Activated naive CD4-positive, alpha-beta T cell treated with anti-CD3 and anti-CD28 coated beads for 36 hours (primary cell): ENCODE measurements around the gene PGLYRP4. TPM values are rescaled to one million over a fixed set of nuclear protein-coding genes. Genes with fewer than 3 reads are reported as not detected.
"Not testable (repeated sequence)": the region's sequence is repeated elsewhere in the genome, so short reads cannot be mapped to it uniquely, and the experiment has no call there.

Source experiments
- CTCF ChIA-PET: fragments of 350-600 bp; sonication (Branson Sonifier 250); formaldehyde crosslinking; loops from one replicate; lab custom pipeline; 2021; ENCODE audit warnings: antibody characterized with exemption; lab: Charles Lee
- DNase-seq: peaks from one replicate; pipeline ENCODE4 v3.0.0-alpha.2; 2020
- H3K27ac Mint-ChIP-seq: one replicate; pipeline ENCODE4 v1.8.0; 2021; ENCODE audit warnings: mild to moderate bottlenecking, mixed read lengths
- H3K27me3 Mint-ChIP-seq: one replicate; pipeline ENCODE4 v1.8.0; 2021; ENCODE audit warnings: low read depth, mixed read lengths
- H3K36me3 Mint-ChIP-seq: one replicate; pipeline ENCODE4 v1.8.0; 2021; ENCODE audit warnings: low read depth, mixed read lengths
- H3K4me1 Mint-ChIP-seq: one replicate; pipeline ENCODE4 v1.8.0; 2021; ENCODE audit warnings: low read depth, mixed read lengths
- H3K4me3 Mint-ChIP-seq: one replicate; pipeline ENCODE4 v1.8.0; 2021; ENCODE audit warnings: mild to moderate bottlenecking, moderate library complexity, mixed read lengths
- H3K9me3 Mint-ChIP-seq: one replicate; pipeline ENCODE4 v1.8.0; 2021; ENCODE audit warnings: mixed read lengths
- intact Hi-C: fragments of 100-400 bp; cut with micrococcal nuclease; formaldehyde crosslinking; loops from one replicate; pipeline ENCODE4 v1.15.1; 2023
- total RNA-seq, 2 experiments: library from RNA; stranded (reverse); gene quantifications; one replicate each; pipeline ENCODE4 v1.2.3, GENCODE V29; 2021

Gene PGLYRP4
- total RNA-seq, 2 experiments from 2014 or later, result not detected

GRCh38 chr1:153318145-153318544 lies 30.5 kb downstream of the PGLYRP4 start:
- CTCF ChIA-PET, H3K27ac Mint-ChIP-seq, intact Hi-C loops, DNase-seq, H3K4me3 Mint-ChIP-seq, H3K36me3 Mint-ChIP-seq, H3K4me1 Mint-ChIP-seq: not testable (repeated sequence)
- Mint-ChIP-seq H3K27me3 (peaks cover 10% of the 10 kb centered on the region), H3K9me3 (peaks cover 10% of the 10 kb centered on the region)

GRCh38 chr1:153316013-153316412 lies 32.6 kb downstream of the PGLYRP4 start:
- H3K36me3 Mint-ChIP-seq, H3K4me1 Mint-ChIP-seq, CTCF ChIA-PET, intact Hi-C loops, H3K27ac Mint-ChIP-seq, H3K9me3 Mint-ChIP-seq, DNase-seq, H3K4me3 Mint-ChIP-seq: not testable (repeated sequence)
- H3K27me3 Mint-ChIP-seq, result peaks cover 10% of the 10 kb centered on the region

DNA sequence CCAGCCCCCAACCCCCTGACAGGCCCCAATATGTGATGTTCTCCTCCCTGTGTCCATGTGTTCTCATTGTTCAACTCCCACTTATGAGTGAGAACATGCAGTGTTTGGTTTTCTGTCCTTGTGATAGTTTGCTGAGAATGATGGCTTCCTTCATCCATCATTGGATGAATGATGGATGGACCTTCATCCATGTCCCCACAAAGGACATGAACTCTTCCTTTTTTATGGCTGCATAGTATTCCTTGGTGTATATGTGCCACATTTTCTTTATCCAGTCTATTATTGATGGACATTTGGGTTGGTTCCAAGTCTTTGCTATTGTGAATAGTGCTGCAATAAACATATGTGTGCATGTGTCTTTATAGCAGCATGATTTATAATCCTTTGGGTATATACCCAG lies 34.3 kb downstream of the PGLYRP4 start:
- H3K4me1 Mint-ChIP-seq, CTCF ChIA-PET, H3K4me3 Mint-ChIP-seq, H3K36me3 Mint-ChIP-seq, H3K9me3 Mint-ChIP-seq, DNase-seq, intact Hi-C loops, H3K27ac Mint-ChIP-seq: not testable (repeated sequence)
- H3K27me3 Mint-ChIP-seq, result peaks cover 10% of the 10 kb centered on the region

DNA sequence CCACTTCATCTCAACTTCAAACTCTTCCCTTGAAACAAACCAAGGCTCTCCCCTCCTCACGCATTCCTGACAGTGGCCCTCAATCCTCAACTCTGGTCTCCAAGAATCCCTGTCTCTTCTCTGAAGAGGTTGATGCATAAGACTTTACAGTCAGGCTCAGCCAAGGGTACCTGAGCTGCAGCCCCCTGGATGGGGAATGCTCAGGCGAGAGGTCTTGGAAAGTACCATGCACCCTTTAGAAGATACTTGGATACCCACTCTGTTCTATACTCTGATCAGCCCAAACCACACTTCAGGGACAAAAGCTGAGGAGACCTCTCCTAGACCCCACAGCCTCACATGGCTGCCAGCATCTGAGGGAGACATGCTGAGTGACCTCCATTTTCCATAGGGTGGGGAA lies 35.4 kb downstream of the PGLYRP4 start:
- H3K9me3 Mint-ChIP-seq, result no peaks in the 10 kb centered on the region
- DNase-seq, result no peak
- peaks cover 5% of the 10 kb centered on the region for H3K27me3 Mint-ChIP-seq
- no peak overlapping the region for H3K27ac Mint-ChIP-seq
- no peaks in the 10 kb centered on the region for H3K36me3 Mint-ChIP-seq
- CTCF ChIA-PET, result interaction anchor here (0.9 to 1.0 kb wide), 2 partner anchors 19 to 39 kb away, joined by 3 to 6 read pairs; no protein-coding TSS in a partner anchor
- no peaks in the 10 kb centered on the region for H3K4me1 Mint-ChIP-seq
- no peak overlapping the region for H3K4me3 Mint-ChIP-seq
- intact Hi-C loops, result no loop called here

GRCh38 chr1:153312570-153313186 lies 36.0 kb downstream of the PGLYRP4 start, which contains the start of gene PGLYRP3:
Gene PGLYRP3 (minus strand): TSS chr1:153312952. CDS start chr1:153310665, 2,287 bp downstream.
- Mint-ChIP-seq H3K9me3 (no peaks in the 10 kb centered on the region), H3K36me3 (no peaks in the 10 kb centered on the region), H3K27me3 (peaks cover 5% of the 10 kb centered on the region), H3K4me1 (no peaks in the 10 kb centered on the region), H3K4me3 (no peak within 1 kb of the TSS), H3K27ac (no peak within 1 kb of the TSS)
- no peak for DNase-seq
- CTCF ChIA-PET, result no interaction called here
- intact Hi-C loops, result no loop called here

- Mint-ChIP-seq H3K27me3 (no peaks in the 10 kb centered on the region), H3K9me3 (no peaks in the 10 kb centered on the region), H3K4me3 (no peak overlapping the region), H3K27ac (no peak overlapping the region), H3K4me1 (no peaks in the 10 kb centered on the region), H3K36me3 (no peaks in the 10 kb centered on the region)
- intact Hi-C loops, result no loop called here
- DNase-seq, result no peak
- CTCF ChIA-PET, result no interaction called here
Observed at GRCh38 chr1:153310526-153310925, 38.1 kb downstream of the PGLYRP4 start.

DNA sequence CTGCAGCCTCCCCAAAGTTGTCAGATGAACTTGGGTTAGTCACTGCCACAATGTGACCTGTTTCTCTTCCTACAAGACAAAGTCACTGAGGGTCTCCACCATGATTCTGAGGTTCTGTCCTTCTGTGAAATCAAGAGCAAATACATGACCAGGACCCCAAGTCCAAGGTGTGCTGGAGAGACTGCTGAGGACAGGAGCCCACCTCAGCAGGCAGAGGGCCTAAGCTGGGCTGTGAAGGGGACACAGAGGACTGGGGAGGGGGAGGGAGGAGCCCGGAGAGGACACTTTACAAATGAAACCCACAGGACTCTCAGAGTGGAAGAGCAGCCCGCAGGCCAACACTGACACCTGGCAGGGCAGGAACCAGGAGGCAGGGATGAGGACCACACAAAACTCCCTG lies 39.2 kb downstream of the PGLYRP4 start:
- Mint-ChIP-seq H3K36me3 (no peaks in the 10 kb centered on the region), H3K4me3 (no peak overlapping the region), H3K4me1 (no peaks in the 10 kb centered on the region), H3K9me3 (no peaks in the 10 kb centered on the region), H3K27me3 (peaks cover 3% of the 10 kb centered on the region), H3K27ac (no peak overlapping the region)
- intact Hi-C loops, result no loop called here
- CTCF ChIA-PET, result no interaction called here
- DNase-seq, result no peak

DNA sequence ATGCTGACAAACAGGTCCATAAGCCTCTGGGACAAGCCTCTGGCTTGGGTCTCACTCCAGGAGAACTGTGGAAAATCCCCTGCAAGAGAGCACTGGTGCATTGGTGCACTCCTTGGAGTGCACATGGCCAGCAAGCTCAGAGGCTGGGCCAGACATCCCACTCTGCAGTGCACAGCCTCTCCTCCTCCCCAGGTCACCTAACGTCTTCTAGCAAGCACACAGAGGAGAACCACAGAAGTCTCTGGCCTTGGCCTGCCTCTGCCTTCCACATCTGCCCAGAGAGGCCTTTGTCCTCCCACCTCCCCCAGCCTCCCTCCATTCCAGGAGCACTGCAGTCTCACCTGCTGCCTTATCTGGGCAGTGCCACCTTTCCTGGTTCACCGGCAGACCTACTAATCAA lies 40.1 kb downstream of the PGLYRP4 start:
- H3K36me3 Mint-ChIP-seq, result no peaks in the 10 kb centered on the region
- no peak overlapping the region for H3K4me3 Mint-ChIP-seq
- intact Hi-C loops, result no loop called here
- no peaks in the 10 kb centered on the region for H3K4me1 Mint-ChIP-seq
- H3K27ac Mint-ChIP-seq, result no peak overlapping the region
- CTCF ChIA-PET, result no interaction called here
- peaks cover 3% of the 10 kb centered on the region for H3K27me3 Mint-ChIP-seq
- no peak for DNase-seq
- H3K9me3 Mint-ChIP-seq, result no peaks in the 10 kb centered on the region

DNA sequence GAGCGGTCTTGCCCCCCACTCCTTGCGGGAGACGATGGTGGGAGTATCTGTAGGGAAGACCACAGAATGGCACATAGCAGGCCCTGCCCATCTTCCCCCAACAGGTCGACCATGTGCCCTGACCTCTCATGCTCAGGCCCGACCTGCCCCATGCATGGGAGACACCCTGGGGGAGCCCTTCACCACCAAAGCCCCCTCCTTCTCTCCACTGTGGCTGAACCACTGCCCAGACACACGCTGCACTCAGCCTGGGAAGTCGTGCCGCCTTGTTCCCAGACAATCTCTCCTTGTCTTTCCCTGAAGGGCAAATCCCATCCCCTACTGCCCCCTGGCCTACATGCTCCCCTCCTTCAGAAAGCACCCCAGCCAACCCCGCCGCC lies 41.4 kb downstream of the PGLYRP4 start:
- CTCF ChIA-PET, result no interaction called here
- no peaks in the 10 kb centered on the region for H3K4me1 Mint-ChIP-seq
- H3K27ac Mint-ChIP-seq, result no peak overlapping the region
- no peaks in the 10 kb centered on the region for H3K9me3 Mint-ChIP-seq
- no peak for DNase-seq
- intact Hi-C loops, result no loop called here
- no peak overlapping the region for H3K4me3 Mint-ChIP-seq
- H3K27me3 Mint-ChIP-seq, result peaks cover 3% of the 10 kb centered on the region
- no peaks in the 10 kb centered on the region for H3K36me3 Mint-ChIP-seq

GRCh38 chr1:153306303-153307220 lies 42.1 kb downstream of the PGLYRP4 start:
- intact Hi-C loops, result no loop called here
- Mint-ChIP-seq H3K27me3 (peaks cover 3% of the 10 kb centered on the region), H3K9me3 (no peaks in the 10 kb centered on the region), H3K4me1 (no peaks in the 10 kb centered on the region), H3K27ac (no peak overlapping the region), H3K36me3 (no peaks in the 10 kb centered on the region), H3K4me3 (no peak overlapping the region)
- no peak for DNase-seq
- CTCF ChIA-PET, result no interaction called here

DNA sequence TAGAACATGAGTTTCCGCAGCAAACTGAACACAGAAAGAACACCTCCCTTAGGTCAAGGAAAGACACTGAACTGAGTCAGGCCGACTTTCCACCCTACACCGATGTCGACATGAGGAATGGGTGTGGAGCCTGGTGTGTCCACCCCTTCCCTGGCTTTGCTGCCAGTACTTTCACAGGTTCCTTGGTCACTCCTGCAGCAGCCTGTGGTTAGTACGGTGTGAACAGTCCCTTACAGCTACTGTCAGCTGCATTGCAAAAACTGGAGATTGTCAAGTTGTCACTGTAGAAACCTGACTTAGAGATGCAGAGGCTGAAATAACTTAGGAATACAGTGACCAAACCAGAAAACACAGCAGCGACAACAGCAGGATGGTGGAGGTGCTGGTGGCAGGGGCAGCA lies 43.0 kb downstream of the PGLYRP4 start:
- Mint-ChIP-seq H3K4me1 (no peaks in the 10 kb centered on the region), H3K27ac (no peak overlapping the region), H3K4me3 (no peak overlapping the region), H3K9me3 (no peaks in the 10 kb centered on the region), H3K27me3 (peaks cover 3% of the 10 kb centered on the region), H3K36me3 (no peaks in the 10 kb centered on the region)
- DNase-seq, result no peak
- CTCF ChIA-PET, result no interaction called here
- intact Hi-C loops, result no loop called here

- intact Hi-C loops, result no loop called here
- CTCF ChIA-PET, result interaction anchor here (0.6 kb wide), 1 partner anchor 511 kb away, joined by 3 read pairs; no protein-coding TSS in a partner anchor
- no peaks in the 10 kb centered on the region for H3K9me3 Mint-ChIP-seq
Observed at GRCh38 chr1:153302308-153302707, 46.3 kb downstream of the PGLYRP4 start.

More at GRCh38 chr1:153302308-153302707, 46.3 kb downstream of the PGLYRP4 start:
- no peaks in the 10 kb centered on the region for H3K4me1 Mint-ChIP-seq
- no peaks in the 10 kb centered on the region for H3K36me3 Mint-ChIP-seq
- H3K27me3 Mint-ChIP-seq, result peaks cover 3% of the 10 kb centered on the region
- H3K27ac Mint-ChIP-seq, result no peak overlapping the region
- no peak overlapping the region for H3K4me3 Mint-ChIP-seq
- no peak for DNase-seq
